Breast epithelium (tissue), 3 donors: ENCODE data around the gene CHD6.

Experiments used
- CTCF ChIP-seq, 3 donors: fragments of 450-650 bp; IDR thresholded peaks; one replicate each; pipeline ENCODE4 v1.5.1; 2016 to 2017; ENCODE audit warnings: antibody characterized with exemption in 3 of 3, mild to moderate bottlenecking in 3 of 3, moderate library complexity in 3 of 3
- POLR2A ChIP-seq: fragments of 450-650 bp; IDR thresholded peaks from one replicate; pipeline ENCODE4 v1.6.1; 2016; ENCODE audit warnings: antibody characterized with exemption, mild to moderate bottlenecking, moderate library complexity
- POLR2AphosphoS5 ChIP-seq, 3 donors: sonication (generic); formaldehyde crosslinking; IDR thresholded peaks; one replicate each; pipeline ENCODE4 v1.6.1; 2017; ENCODE audit warnings: antibody characterized with exemption in 3 of 3

- TF ChIP-seq CTCF (IDR thresholded peaks at IDR 0.05) (no peak), POLR2A (no peak), POLR2AphosphoS5 (IDR thresholded peaks at IDR 0.05) (no peak)
These were observed 264.6 kb downstream of the CHD6 start for GRCh38 chr20:41353530-41353929.
